ACC112 (cell line): ENCODE results near the gene FAM217A.
"Not testable (repeated sequence)": the region's sequence is repeated elsewhere in the genome, so short reads cannot be mapped to it uniquely, and the experiment has no call there.

ENCODE experiments used
- H2AFZ ChIP-seq: fragments of 200-600 bp; sonication (generic); one replicate; pipeline ENCODE4 v1.6.0; 2017; ENCODE audit warnings: antibody characterized with exemption, low read length; ENCODE audit not compliant: unreplicated experiment
- H3K27ac ChIP-seq: fragments of 200-600 bp; sonication (generic); 2 replicates; pipeline ENCODE4 v1.5.1; 2014; ENCODE audit warnings: low read depth, mild to moderate bottlenecking, antibody characterized with exemption, low read length, moderate library complexity
- H3K27me3 ChIP-seq: fragments of 200-600 bp; sonication (generic); 2 replicates; pipeline ENCODE4 v1.6.1; 2014; ENCODE audit warnings: mild to moderate bottlenecking, antibody characterized with exemption, low read length, moderate library complexity, mixed read lengths; ENCODE audit not compliant: insufficient read depth
- H3K36me3 ChIP-seq: fragments of 200-600 bp; sonication (generic); 2 replicates; pipeline ENCODE4 v1.6.1; 2016; ENCODE audit warnings: mild to moderate bottlenecking, antibody characterized with exemption, low read length, moderate library complexity, mixed read lengths; ENCODE audit not compliant: insufficient read depth
- H3K4me1 ChIP-seq: fragments of 200-600 bp; sonication (generic); one replicate; pipeline ENCODE4 v1.6.1; 2016; ENCODE audit warnings: low read length, mixed read lengths; ENCODE audit not compliant: insufficient read depth, unreplicated experiment, control insufficient read depth
- H3K4me3 ChIP-seq: fragments of 200-600 bp; sonication (generic); 2 replicates; pipeline ENCODE4 v1.5.1; 2014; ENCODE audit warnings: mild to moderate bottlenecking, low read depth, low read length
- H3K79me2 ChIP-seq: fragments of 200-600 bp; sonication (generic); one replicate; pipeline ENCODE4 v1.6.0; 2016; ENCODE audit warnings: low read length; ENCODE audit not compliant: control insufficient read depth, unreplicated experiment, insufficient read depth

The FAM217A gene, protein sequence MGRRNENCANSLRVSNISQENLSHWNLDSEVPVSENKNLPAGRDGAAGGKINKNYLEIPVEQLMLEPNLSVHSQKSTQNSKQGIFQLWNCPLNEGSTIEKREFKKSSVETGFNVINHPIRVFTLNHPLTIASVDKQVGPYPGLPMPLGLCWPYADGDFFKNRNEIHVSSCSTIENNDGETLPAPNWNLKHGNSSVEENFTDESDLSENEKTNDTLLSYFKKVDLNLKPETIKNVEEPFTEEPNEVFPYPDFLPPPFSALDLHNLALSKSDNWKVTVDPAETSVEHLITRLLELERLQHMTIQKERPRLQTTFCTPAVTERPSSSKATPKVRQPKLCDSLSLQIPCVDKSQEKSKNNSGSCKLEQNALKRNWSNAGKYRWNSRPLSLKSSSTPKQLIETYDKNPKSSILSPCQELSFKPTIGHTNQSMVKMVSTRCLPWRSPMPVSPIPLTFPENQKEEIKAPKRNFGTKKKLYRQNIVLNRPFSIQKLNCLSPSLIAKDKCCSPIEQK

DNA sequence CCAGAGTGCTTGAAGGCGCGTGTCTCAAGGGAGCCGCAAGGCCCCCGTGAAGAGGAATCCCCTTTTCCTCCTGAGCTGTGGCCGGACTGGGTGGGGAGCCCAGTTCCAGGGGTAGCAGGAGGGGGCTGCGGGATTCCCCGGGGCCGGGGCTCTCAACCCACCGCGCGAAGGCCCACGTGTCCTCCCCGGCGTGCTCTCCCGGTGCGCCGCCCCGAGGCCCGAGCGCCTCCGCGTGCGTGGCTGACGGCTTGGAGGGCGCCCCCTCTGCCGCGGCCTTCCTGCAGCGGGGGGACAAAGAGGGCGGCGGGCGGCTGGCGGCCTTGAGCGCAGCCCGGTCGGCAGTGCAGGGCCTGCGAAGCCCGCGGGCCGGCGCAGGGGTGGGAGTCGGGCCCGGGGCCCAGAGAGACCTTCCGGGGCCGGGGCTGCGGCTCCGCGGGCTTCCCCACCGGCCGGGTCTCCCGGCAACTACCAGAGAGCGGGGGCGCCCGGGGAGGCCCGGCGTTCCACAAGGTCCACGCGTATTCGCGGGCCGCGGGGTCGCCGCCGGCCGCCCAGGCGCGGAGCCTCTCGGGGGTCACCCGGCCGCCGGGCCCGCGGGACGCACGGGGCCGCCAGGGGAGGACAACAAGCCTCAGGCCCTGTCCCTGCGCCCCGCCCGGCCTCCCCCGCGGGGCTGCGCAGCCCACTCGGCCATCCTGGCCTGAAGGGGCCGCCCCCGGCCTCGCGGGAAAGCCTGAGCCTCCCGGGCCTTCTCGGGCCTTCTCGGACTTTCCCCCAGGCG, at the start of gene FAM217A:
TSS of gene FAM217A (minus strand) at position 447 of the 781 bp plus-strand sequence. CDS start 1,723 bp downstream, outside the sequence.
- Histone ChIP-seq H3K36me3 (no peaks in the 10 kb centered on the region), H3K27ac (no peak within 1 kb of the TSS), H2AFZ (no peak within 1 kb of the TSS)

DNA sequence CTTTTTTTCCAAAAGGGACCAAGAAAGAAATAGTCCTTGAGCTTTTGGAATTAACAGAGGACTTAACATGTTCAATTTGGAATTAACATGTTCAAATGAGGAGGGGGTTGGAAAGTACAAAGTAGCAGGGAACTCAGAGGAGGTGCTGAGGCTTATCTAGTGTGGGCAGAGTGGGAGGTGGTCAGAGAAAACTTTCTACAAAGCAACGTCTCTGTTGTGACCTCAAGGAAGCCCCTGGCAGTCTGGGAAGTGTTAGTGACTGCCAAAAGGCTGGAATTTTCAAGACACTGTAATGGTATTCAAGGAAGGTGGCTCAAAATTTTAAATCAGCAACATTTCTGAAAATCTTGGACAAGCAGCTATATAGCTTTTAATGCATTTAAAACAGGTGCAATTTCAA, 49.1 kb upstream of the FAM217A start:
- H3K27ac ChIP-seq, result no peak overlapping the region

More for the DNA sequence above, at the start of gene FAM217A:
- H3K79me2 ChIP-seq, result no peaks in the 10 kb centered on the region
- no peak within 1 kb of the TSS for H3K4me3 ChIP-seq
- no peaks in the 10 kb centered on the region for H3K4me1 ChIP-seq
- H3K27me3 ChIP-seq, result no peaks in the 10 kb centered on the region

DNA sequence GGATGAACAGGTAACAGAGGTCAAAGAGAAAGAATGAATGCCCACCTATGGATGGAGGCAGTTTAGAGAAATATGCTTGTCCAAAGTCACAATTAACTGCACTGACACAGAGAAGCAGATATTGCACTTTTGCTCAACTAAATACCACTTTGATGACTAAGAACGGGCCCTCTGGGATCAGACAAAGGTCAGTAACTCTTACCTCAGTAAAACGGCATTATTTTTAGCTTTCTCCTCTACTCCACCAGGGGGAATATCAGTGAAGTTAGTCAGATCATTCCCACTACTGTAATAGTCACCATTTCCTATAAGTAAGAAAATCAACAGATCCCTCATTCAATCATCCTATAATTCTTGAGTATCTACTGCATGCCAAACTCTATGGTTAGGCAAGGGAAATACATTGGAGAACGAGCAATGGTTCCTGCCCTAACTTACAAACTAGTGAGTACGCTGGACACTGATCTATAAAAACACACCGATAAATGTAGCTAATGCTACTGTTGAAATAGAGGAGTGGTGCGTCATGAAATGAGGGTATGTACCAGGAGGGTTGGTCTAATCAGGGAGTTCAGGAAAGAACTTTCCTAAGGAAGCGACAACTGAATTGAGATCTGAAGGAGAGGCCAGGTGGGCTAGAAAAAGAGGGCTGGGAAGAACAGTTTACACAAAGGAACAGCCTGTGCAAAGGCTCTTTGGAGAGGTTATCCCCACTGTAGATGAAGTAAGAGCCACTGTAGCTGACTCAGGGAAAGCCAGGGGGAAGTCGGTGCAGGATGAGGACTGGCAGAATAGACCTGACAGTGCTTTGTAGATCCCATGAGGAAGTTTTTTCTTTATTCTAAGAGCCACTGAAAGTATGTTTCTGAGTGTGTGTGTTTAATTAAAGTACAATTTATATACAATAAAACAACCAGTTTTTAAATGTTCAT, 47.3 kb upstream of the FAM217A start:
- no peak overlapping the region for H2AFZ ChIP-seq
- H3K36me3 ChIP-seq, result peaks cover 41% of the 10 kb centered on the region
- peak overlapping the region; percentile 76 for H3K27ac ChIP-seq
- peaks cover 28% of the 10 kb centered on the region for H3K4me1 ChIP-seq
- H3K27me3 ChIP-seq, result no peaks in the 10 kb centered on the region
- H3K79me2 ChIP-seq, result peaks cover 3% of the 10 kb centered on the region
- H3K4me3 ChIP-seq, result peak overlapping the region; percentile 30; the same call in 1 of the 2 replicates

More for the DNA sequence above, 49.1 kb upstream of the FAM217A start:
- Histone ChIP-seq H3K4me1 (peaks cover 28% of the 10 kb centered on the region), H3K27me3 (no peaks in the 10 kb centered on the region), H3K79me2 (peaks cover 11% of the 10 kb centered on the region), H3K36me3 (peaks cover 38% of the 10 kb centered on the region), H2AFZ (no peak overlapping the region), H3K4me3 (no peak overlapping the region)

DNA sequence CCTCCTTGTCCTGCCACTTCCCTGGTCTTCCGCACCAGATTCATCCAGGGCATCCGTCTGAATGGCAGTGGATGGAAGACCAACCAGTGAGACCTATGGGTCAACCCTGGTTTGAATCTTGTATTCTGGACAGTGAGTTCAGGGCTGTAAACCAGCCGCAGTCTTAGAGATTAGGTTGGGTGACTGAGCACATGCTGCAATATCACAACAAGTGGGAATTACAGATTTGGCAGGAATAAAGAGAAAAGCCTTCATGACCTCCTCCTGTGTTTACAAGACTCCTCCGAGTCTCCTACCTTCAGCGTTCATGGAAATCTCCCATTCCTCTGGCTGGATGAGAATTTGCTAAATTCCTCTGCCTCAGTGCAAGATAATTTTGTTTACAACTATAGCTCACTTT, 46.6 kb upstream of the FAM217A start:
- Histone ChIP-seq H2AFZ (no peak overlapping the region), H3K4me1 (peaks cover 28% of the 10 kb centered on the region), H3K79me2 (peaks cover 1% of the 10 kb centered on the region), H3K27me3 (no peaks in the 10 kb centered on the region), H3K36me3 (peaks cover 40% of the 10 kb centered on the region), H3K27ac (peak overlapping the region; percentile 29; the same call in 1 of the 2 replicates), H3K4me3 (peak overlapping the region; percentile 26; the same call in 1 of the 2 replicates)

DNA sequence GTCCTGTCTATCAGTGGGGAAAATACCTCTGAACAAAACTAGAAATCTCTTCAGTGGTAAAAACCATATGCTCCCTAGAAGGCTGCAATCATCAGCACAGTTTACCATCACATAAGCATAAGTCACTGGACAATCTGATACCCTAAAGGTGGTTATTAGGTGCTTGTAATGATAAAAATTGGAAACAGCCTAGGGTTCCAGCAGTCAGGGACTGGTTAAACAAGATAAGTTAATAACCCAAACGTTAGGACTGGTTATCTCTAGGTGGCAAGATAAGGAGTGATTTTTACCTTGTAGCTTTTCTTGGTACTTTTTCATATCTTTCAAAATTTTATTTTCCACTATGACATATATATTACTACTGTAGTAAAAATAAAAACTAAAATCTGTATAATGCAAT, 45.4 kb upstream of the FAM217A start:
- Histone ChIP-seq H3K27ac (no peak overlapping the region), H2AFZ (no peak overlapping the region), H3K4me3 (no peak overlapping the region), H3K4me1 (peaks cover 19% of the 10 kb centered on the region), H3K27me3 (no peaks in the 10 kb centered on the region), H3K79me2 (no peaks in the 10 kb centered on the region), H3K36me3 (peaks cover 31% of the 10 kb centered on the region)

DNA sequence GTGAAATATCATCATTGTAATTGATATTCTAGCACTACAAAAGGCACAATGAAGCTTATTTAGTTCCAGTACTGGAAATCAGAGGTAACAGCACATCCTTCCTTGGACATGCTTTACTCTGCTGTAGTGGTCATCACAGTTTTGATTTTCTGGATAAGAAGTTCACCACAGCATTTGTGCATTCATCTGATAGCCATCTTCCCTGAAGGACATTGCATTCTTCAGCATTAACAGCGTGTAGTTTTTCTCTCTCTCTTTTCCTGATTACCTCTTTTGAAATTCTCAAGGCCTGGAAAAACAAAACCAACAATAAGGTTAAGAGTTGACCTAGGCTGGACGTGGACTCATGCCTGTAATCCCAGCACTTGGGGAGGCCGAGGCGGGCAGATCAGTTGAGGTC, 36.8 kb upstream of the FAM217A start:
- H3K27me3 ChIP-seq, result no peaks in the 10 kb centered on the region
- H3K4me1 ChIP-seq, result no peaks in the 10 kb centered on the region
- no peak overlapping the region for H3K4me3 ChIP-seq
- no peak overlapping the region for H3K27ac ChIP-seq
- H3K79me2 ChIP-seq, result no peaks in the 10 kb centered on the region
- H2AFZ ChIP-seq, result no peak overlapping the region
- peaks cover 37% of the 10 kb centered on the region for H3K36me3 ChIP-seq

DNA sequence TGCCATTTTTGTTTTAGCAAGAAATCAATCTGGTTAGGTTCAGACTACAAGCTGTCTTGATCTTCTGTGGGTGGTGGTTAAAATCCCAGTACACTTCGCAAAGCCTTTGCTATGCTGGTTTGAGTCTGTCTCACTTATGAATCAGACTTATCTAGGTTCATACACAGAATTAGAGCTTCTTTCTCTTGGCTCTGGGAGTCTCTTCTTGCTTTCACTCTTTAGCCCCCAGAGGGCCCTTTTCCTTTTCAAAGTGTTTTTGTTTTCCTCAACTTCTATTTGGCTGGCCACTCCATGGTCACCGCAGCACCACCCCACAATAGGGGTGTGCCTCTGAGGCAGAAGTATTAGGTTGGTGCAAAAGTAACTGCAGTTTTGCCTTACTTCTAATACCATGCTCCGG, 35.2 kb upstream of the FAM217A start:
- Histone ChIP-seq H3K27me3 (no peaks in the 10 kb centered on the region), H3K4me1 (no peaks in the 10 kb centered on the region), H3K27ac (no peak overlapping the region), H3K36me3 (peaks cover 36% of the 10 kb centered on the region), H2AFZ (no peak overlapping the region), H3K79me2 (no peaks in the 10 kb centered on the region), H3K4me3 (no peak overlapping the region)

DNA sequence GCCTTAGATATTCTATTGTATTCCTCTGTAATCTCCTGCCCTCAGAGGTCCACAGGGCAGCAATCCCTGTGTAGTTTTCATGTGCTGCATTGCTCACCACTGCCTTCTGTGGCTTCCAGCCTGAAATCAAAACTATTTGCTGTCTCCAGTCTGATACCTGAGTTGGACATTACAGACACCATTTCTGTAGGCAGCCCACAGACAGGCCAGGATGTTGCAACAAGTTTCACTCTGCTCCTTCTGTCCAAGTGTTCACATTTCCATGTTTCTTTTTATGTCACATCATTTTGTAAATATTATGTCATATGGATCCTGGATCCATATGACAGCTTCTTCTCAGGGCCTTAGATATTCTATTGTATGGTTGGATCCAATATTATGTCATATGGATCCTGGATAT, 34.7 kb upstream of the FAM217A start:
- H3K27me3 ChIP-seq, result no peaks in the 10 kb centered on the region
- no peak overlapping the region for H2AFZ ChIP-seq
- no peak overlapping the region for H3K27ac ChIP-seq
- no peaks in the 10 kb centered on the region for H3K4me1 ChIP-seq
- H3K4me3 ChIP-seq, result no peak overlapping the region
- peaks cover 33% of the 10 kb centered on the region for H3K36me3 ChIP-seq
- H3K79me2 ChIP-seq, result no peaks in the 10 kb centered on the region

DNA sequence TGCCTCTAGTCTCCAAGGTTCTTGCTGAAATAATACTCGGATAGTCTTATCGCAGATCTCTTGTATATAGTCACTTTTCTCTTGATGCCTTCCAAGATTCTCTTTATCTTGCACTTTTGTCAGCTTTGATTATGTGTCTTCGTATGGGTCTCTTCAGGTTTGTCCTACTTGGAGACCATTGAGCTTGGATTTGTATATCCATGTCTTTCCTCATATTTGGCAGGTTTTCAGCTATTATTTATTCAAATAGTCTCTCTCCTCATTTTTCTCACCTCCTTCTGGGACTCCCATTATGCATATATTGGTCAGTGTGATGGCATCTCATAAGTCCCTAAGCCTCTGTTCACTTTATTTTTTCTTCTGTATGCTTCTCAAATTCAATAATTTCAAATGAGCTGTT, 33.4 kb upstream of the FAM217A start:
- no peaks in the 10 kb centered on the region for H3K79me2 ChIP-seq
- H2AFZ ChIP-seq, result no peak overlapping the region
- H3K4me1 ChIP-seq, result no peaks in the 10 kb centered on the region
- no peaks in the 10 kb centered on the region for H3K27me3 ChIP-seq
- peaks cover 25% of the 10 kb centered on the region for H3K36me3 ChIP-seq
- no peak overlapping the region for H3K27ac ChIP-seq
- no peak overlapping the region for H3K4me3 ChIP-seq

DNA sequence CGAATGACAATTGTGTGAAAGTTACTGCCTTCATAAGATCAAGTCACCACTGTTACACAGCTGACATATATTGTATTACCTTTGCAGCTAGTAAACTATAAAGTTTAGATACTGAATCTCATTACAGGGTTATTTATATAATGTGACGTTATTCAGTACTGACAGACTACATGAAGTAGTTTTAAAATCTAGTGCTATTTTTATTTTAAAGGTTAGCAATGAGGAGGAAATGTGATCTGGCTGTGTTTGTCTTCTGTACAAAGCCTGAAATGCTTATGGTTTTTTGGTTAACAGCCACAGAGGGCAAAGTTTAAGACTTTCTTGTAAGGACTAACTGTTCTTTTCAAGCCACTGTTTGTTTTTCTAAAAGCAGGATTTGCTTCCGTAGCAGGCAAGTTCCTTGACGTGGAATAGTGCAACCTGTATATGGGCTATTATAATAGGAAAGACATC, 30.5 kb upstream of the FAM217A start:
- H3K79me2 ChIP-seq, H3K4me3 ChIP-seq, H3K27me3 ChIP-seq, H2AFZ ChIP-seq, H3K27ac ChIP-seq, H3K4me1 ChIP-seq, H3K36me3 ChIP-seq: not testable (repeated sequence)
